Kidney (tissue), 22 donors: Measurements from ENCODE around the gene PIK3CD. TPM values are rescaled to one million over a fixed set of nuclear protein-coding genes. Genes with fewer than 3 reads are reported as not detected.

Experiments used
- DNase-seq, 5 donors: peaks; one replicate each; pipeline ENCODE4 v3.0.0-alpha.2; 2013 to 2020
- FAIRE-seq: peaks from 2 replicates; lab custom pipeline; 2012; peaks lifted over from hg19 to GRCh38; lab: Jason Lieb, UNC
- H3K27ac ChIP-seq, 2 donors: one replicate each; pipeline ENCODE4 v1.7.0; 2013; ENCODE audit warnings: low read depth in 2 of 2, low read length in 2 of 2, inconsistent platforms in 1 of 2
- H3K27me3 ChIP-seq: one replicate; pipeline ENCODE4 v1.7.1; 2013; ENCODE audit warnings: low read length, inconsistent platforms; ENCODE audit not compliant: control insufficient read depth, insufficient read depth
- H3K36me3 ChIP-seq, 3 donors: one replicate each; pipeline versions ENCODE4 v1.7.0 to v1.7.1; 2013; ENCODE audit warnings: low read length in 3 of 3, control low read depth in 1 of 3, inconsistent platforms in 1 of 3; ENCODE audit not compliant: insufficient read depth in 3 of 3, control insufficient read depth in 2 of 3
- H3K4me1 ChIP-seq, 3 donors: one replicate each; pipeline versions ENCODE4 v1.7.0 to v1.7.1; 2013; ENCODE audit warnings: low read length in 3 of 3, inconsistent platforms in 1 of 3, low read depth in 1 of 3; ENCODE audit not compliant: control insufficient read depth in 2 of 3, insufficient read depth in 2 of 3
- H3K4me3 ChIP-seq, 3 donors: one replicate each; pipeline versions ENCODE4 v1.7.0 to v1.8.1; 2013; ENCODE audit warnings: low read length in 3 of 3, control low read depth in 1 of 3, inconsistent platforms in 1 of 3
- H3K9ac ChIP-seq, 3 donors: one replicate each; pipeline versions ENCODE4 v1.7.0 to v1.7.1; 2013; ENCODE audit warnings: low read length in 3 of 3, control low read depth in 1 of 3, inconsistent platforms in 1 of 3
- H3K9me3 ChIP-seq, 3 donors: one replicate each; pipeline versions ENCODE4 v1.7.0 to v1.7.1; 2013; ENCODE audit warnings: low read length in 3 of 3, control low read depth in 1 of 3, inconsistent platforms in 1 of 3; ENCODE audit not compliant: control insufficient read depth in 2 of 3, insufficient read depth in 1 of 3
- intact Hi-C: fragments of 100-400 bp; cut with DNase I; formaldehyde crosslinking; loops from one replicate; pipeline ENCODE4 v1.11.1; 2022
- long read RNA-seq, 10 donors: library from polyadenylated mRNA in 1 of 10; unstranded in 1 of 10; transcript quantifications; one replicate each; pipeline ENCODE4 v2.0.0 and lab custom pipeline, GENCODE V29; 2021 to 2026
- polyA plus RNA-seq: library from polyadenylated mRNA; stranded (reverse); fragments of 350-450 nt; fragmentation: Illumina TruSeq; extraction: RNeasy Lipid Tissue Mini Kit (QIAGEN cat#74804); gene quantifications from one replicate; pipeline ENCODE4 v1.2.3, GENCODE V29; 2014; ENCODE audit warnings: low read depth, low replicate concordance; ENCODE audit not compliant: insufficient read depth
- total RNA-seq: library from RNA; stranded (reverse); fragmentation: NEBNext Ultra II Directional; extraction: Animal tissue kit (Norgen Biotek cat#: 25700); gene quantifications from one replicate; pipeline ENCODE4 v1.2.1, GENCODE V29; 2021
- TF ChIP-seq, protein P1 (sequence below): IDR thresholded peaks from 3 replicates; pipeline ENCODE4 v1.5.1; 2012; ENCODE audit warnings: mild to moderate bottlenecking, moderate library complexity, borderline replicate concordance; ENCODE audit not compliant: insufficient read depth; ENCODE audit errors: extremely low read depth
- donor health status: control.
- donor health status: control.
- donor health status: control.
- donor health status: control.
- donor health status: control.
- donor health status: DM: yes; HTN: yes; CAD: no.
- donor health status: Normal renal cell carcinoma (clear cell type).

PIK3CD gene
- 19.7 TPM for total RNA-seq
- polyA plus RNA-seq = 5.3 TPM
- long read RNA-seq, donor 1 = 0 reads
- long read RNA-seq, donor 2 = 0 reads
- long read RNA-seq, donor 3 = 0 reads
- long read RNA-seq, donor 4 = 0 reads
- long read RNA-seq, donor 5 = 0 reads
- long read RNA-seq, donor 6, partial matches to known transcripts = 0 of 41 reads
- long read RNA-seq, donor 6, other reads (novel, unspliced or antisense) = 41 of 41 reads
- long read RNA-seq, donor 7, partial matches to known transcripts = 5 of 9 reads
- long read RNA-seq, donor 7, other reads (novel, unspliced or antisense) = 4 of 9 reads
- long read RNA-seq, donor 8, partial matches to known transcripts = 0 of 20 reads
- long read RNA-seq, donor 8, other reads (novel, unspliced or antisense) = 20 of 20 reads
- long read RNA-seq, donor 9, partial matches to known transcripts = 0 of 9 reads
- long read RNA-seq, donor 9, other reads (novel, unspliced or antisense) = 9 of 9 reads
- long read RNA-seq, donor 10, partial matches to known transcripts = 0 of 26 reads
- long read RNA-seq, donor 10, other reads (novel, unspliced or antisense) = 26 of 26 reads

DNA sequence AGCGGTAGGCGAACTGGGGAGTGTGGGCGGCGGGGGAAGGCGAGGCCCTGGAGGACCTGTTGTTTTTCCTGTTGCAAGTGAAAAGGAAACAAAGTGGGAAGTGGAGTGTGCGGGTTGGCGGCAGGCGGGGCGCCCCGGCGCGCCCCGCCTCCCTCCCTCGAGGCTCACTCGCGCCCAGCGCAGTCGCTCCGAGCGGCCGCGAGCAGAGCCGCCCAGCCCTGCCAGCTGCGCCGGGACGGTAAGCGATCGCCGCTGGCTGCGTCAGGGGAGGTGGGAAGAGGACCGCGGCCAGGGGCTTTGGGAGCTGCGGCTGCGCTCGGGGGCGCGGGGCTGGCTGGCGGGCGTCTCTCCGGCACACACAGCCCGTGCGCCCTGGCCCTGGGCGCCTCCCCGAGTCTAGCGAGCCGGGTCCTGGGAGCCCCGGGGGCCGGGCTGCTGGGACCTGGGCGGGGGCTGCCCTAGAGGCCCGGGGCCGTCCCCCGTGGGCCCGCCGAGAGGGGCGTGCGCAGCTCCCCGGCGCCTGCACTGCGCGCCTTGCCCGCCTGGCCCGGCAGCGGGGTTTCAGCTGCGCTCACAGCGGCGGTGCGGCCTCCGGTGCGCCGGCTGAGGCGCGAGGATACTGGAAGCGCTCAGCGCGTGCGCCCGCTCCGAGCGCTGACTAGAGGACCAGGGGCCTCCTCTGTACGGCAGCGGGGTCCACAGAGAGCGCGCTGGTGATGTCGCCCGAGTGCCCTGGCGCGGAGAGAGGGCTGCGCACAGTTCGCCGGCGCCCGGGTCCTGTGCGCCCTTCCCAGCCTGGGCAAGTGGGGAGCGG is at the start of gene PIK3CD:
Gene PIK3CD, plus strand, starts transcription at position 167 of the 814 bp plus-strand sequence. CDS start 58,725 bp downstream, outside the sequence.
- Histone ChIP-seq H3K4me3 (no peak within 1 kb of the TSS), H3K9ac (no peak within 1 kb of the TSS), H3K27ac (no peak within 1 kb of the TSS), H3K36me3 (no peaks in the 10 kb centered on the region), H3K4me1 (peaks cover 0 to 4% (median 0%) of the 10 kb centered on the region in 3 donors), H3K27me3 (peaks cover 7% of the 10 kb centered on the region), H3K9me3 (no peaks in the 10 kb centered on the region)
- intact Hi-C loops = no loop called here
- TF ChIP-seq, protein P1, sequence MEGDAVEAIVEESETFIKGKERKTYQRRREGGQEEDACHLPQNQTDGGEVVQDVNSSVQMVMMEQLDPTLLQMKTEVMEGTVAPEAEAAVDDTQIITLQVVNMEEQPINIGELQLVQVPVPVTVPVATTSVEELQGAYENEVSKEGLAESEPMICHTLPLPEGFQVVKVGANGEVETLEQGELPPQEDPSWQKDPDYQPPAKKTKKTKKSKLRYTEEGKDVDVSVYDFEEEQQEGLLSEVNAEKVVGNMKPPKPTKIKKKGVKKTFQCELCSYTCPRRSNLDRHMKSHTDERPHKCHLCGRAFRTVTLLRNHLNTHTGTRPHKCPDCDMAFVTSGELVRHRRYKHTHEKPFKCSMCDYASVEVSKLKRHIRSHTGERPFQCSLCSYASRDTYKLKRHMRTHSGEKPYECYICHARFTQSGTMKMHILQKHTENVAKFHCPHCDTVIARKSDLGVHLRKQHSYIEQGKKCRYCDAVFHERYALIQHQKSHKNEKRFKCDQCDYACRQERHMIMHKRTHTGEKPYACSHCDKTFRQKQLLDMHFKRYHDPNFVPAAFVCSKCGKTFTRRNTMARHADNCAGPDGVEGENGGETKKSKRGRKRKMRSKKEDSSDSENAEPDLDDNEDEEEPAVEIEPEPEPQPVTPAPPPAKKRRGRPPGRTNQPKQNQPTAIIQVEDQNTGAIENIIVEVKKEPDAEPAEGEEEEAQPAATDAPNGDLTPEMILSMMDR = no peak
- DNase-seq = peak in 3 of 5 donors; percentile 62 to 80 (median 68)
- no peak for FAIRE-seq

DNA sequence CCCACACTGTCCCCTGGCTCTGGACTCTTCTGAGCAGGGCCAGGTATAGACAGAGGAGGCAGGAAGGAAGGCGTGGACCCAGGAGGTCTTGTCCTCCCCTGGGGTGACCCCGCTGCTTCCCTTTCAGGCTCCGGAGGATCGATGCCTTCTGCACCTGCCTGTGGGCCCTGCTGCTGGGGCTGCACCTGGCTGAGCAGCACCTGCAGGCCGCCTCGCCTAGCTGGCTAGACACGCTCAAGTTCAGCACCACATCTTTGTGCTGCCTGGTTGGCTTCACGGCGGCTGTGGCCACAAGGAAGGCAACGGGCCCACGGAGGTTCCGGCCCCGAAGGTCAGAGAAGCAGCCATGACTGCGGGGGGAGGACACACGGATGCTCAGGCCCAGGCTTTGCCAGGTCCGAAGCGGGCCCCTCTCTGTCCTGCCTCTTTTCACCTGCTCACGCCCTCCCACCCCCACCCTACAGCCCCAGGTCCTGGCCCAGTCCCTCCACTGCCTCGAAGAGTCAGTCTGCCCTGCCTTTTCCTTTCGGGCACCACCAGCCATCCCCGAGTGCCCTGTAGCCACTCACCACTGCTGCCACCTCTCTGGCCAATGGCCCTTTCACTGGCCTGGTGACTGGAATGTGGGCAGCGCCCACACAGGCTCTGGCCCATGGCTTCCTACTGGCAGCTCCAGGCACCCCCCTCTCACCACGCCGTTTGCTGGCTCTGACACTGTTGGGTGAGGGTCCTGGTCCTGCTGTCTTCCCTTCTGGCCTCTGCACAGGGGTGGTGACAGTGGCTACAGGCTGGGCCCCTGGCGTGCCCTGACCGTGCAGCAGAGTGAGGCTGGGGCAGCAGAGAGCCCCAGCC is 49.4 kb upstream of the PIK3CD start:
- DNase-seq (peak in 1 of 5 donors; percentile 60), FAIRE-seq (no peak)
- no peaks in the 10 kb centered on the region for H3K9me3 ChIP-seq
- no peaks in the 10 kb centered on the region for H3K27me3 ChIP-seq
- H3K4me1 ChIP-seq = no peaks in the 10 kb centered on the region
- H3K9ac ChIP-seq = no peak overlapping the region
- intact Hi-C loops = no loop called here
- H3K36me3 ChIP-seq = peaks cover 0 to 18% (median 3%) of the 10 kb centered on the region in 3 donors
- H3K4me3 ChIP-seq = no peak overlapping the region
- H3K27ac ChIP-seq = no peak overlapping the region
- TF ChIP-seq, protein P1 = no peak

DNA sequence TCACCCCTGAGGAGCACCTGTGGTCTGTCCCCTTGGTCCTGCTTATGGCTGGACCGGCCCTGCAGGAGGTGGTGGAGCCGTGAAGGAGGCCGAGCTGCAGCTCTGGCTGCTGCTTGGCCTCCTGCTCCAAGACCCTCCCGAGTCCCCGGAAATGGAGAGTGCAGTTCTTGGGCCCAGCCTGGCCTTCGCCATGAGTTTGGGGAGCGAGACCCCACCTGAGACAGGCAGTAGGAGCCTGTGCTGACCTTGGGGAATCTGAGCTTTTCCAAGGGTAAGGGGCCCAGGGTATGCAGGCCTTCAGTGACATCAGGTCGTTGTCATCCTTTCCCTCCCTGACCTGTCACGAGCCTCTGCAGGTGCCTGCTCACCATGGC is 48.8 kb upstream of the PIK3CD start:
- intact Hi-C loops = no loop called here

More for the DNA sequence above, 48.8 kb upstream of the PIK3CD start:
- no peaks in the 10 kb centered on the region for H3K27me3 ChIP-seq
- H3K36me3 ChIP-seq = peaks cover 0 to 18% (median 3%) of the 10 kb centered on the region in 3 donors
- H3K27ac ChIP-seq = no peak overlapping the region
- H3K4me3 ChIP-seq = no peak overlapping the region
- H3K4me1 ChIP-seq = no peaks in the 10 kb centered on the region
- no peak for FAIRE-seq
- H3K9ac ChIP-seq = no peak overlapping the region
- TF ChIP-seq, protein P1 = no peak
- DNase-seq = no peak
- no peaks in the 10 kb centered on the region for H3K9me3 ChIP-seq
